Measurements from ENCODE around the gene SPATA1.

DNA sequence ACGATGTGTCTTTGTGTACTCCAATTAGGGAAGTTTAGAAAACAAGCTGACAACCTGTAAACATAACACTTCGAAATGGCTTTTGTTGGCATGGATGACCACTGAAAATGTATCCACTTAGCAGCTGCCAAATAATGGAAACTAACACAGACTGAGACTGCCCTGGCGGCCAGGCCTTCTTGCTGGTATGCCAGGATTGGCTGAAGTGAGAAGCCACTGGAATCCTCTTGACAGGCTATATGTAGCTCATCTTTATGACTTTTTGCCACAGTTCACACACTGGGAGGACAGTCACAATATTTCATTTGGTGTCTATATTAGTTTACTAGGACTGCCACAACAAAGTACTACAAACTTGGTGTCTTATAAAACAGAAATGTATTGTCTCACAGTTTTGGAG, 80.9 kb downstream of the SPATA1 start:
- TF ChIP-seq, protein P1, sequence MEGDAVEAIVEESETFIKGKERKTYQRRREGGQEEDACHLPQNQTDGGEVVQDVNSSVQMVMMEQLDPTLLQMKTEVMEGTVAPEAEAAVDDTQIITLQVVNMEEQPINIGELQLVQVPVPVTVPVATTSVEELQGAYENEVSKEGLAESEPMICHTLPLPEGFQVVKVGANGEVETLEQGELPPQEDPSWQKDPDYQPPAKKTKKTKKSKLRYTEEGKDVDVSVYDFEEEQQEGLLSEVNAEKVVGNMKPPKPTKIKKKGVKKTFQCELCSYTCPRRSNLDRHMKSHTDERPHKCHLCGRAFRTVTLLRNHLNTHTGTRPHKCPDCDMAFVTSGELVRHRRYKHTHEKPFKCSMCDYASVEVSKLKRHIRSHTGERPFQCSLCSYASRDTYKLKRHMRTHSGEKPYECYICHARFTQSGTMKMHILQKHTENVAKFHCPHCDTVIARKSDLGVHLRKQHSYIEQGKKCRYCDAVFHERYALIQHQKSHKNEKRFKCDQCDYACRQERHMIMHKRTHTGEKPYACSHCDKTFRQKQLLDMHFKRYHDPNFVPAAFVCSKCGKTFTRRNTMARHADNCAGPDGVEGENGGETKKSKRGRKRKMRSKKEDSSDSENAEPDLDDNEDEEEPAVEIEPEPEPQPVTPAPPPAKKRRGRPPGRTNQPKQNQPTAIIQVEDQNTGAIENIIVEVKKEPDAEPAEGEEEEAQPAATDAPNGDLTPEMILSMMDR (IDR thresholded peaks at IDR 0.05; ENCODE audit: poor library complexity, severe bottlenecking) = no peak
- TF ChIP-seq EP300 (conservative IDR thresholded peaks at IDR 0.05; ENCODE audit: poor library complexity, severe bottlenecking) (no peak), RAD21 (conservative IDR thresholded peaks at IDR 0.05) (no peak), MXI1 (conservative IDR thresholded peaks at IDR 0.05; ENCODE audit: poor library complexity, severe bottlenecking) (no peak), SMC3 (conservative IDR thresholded peaks at IDR 0.05; ENCODE audit: poor library complexity) (no peak)

All from neural cell (in vitro differentiated cells).